ENCODE results near the gene PLEKHF1.
"Not testable (repeated sequence)": the region's sequence is repeated elsewhere in the genome, so short reads cannot be mapped to it uniquely, and the experiment has no call there.

PLEKHF1 gene

GRCh38 chr19:29624489-29625185 lies 40.6 kb upstream of the PLEKHF1 start:
- Histone ChIP-seq H4K20me1 (ENCODE audit: insufficient read depth, low read length) (no peaks in the 10 kb centered on the region), H3K9me2 (replicated peaks; ENCODE audit: insufficient read depth, low read length) (no peaks in the 10 kb centered on the region), H3K79me2 (ENCODE audit: low read length) (no peaks in the 10 kb centered on the region), H3K4me2 (ENCODE audit: low read depth, low read length) (no peak overlapping the region), H3K9me3 (replicated peaks; ENCODE audit: insufficient read depth, low read length) (no peaks in the 10 kb centered on the region), H3K4me1 (ENCODE audit: low read length) (no peaks in the 10 kb centered on the region), H3K9ac (ENCODE audit: low read length) (no peak overlapping the region), H3K4me3 (ENCODE audit: low read length) (no peak overlapping the region), H3K27me3 (replicated peaks; ENCODE audit: insufficient read depth, low read length) (0 out of 2 replicates have a peak, but pooled peaks cover 4% of the 10 kb centered on the region), H2AFZ (ENCODE audit: low read length) (no peak overlapping the region), H3K36me3 (replicated peaks; ENCODE audit: insufficient read depth, low read length) (no peaks in the 10 kb centered on the region), H3F3A (ENCODE audit: insufficient read depth, low read length) (no peaks in the 10 kb centered on the region), H3K27ac (ENCODE audit: low read length) (no peak overlapping the region)
- DNase-seq, result no peak
- TF ChIP-seq EZH2 (optimal IDR thresholded peaks at IDR 0.05; ENCODE audit: low read depth, low read length) (no peak), CTCF (IDR thresholded peaks at IDR 0.05; ENCODE audit: low read length) (no peak), EZH2phosphoT487 (IDR thresholded peaks at IDR 0.05; ENCODE audit: low read length) (no peak)

- H3K4me3 ChIP-seq (ENCODE audit: low read length), result no peak overlapping the region
- TF ChIP-seq EZH2 (optimal IDR thresholded peaks at IDR 0.05; ENCODE audit: low read depth, low read length), result no peak
- TF ChIP-seq EZH2phosphoT487 (IDR thresholded peaks at IDR 0.05; ENCODE audit: low read length), result no peak
- no peak for TF ChIP-seq CTCF (IDR thresholded peaks at IDR 0.05; ENCODE audit: low read length)
- H4K20me1 ChIP-seq (ENCODE audit: insufficient read depth, low read length), result no peaks in the 10 kb centered on the region
Measured at GRCh38 chr19:29625186-29625651, 40.0 kb upstream of the PLEKHF1 start.

GRCh38 chr19:29626386-29626785 lies 38.9 kb upstream of the PLEKHF1 start:
- no peak for TF ChIP-seq EZH2 (optimal IDR thresholded peaks at IDR 0.05; ENCODE audit: low read depth, low read length)
- TF ChIP-seq CTCF (IDR thresholded peaks at IDR 0.05; ENCODE audit: low read length), result no peak
- TF ChIP-seq EZH2phosphoT487 (IDR thresholded peaks at IDR 0.05; ENCODE audit: low read length), result no peak
- no peak overlapping the region for H3K9ac ChIP-seq (ENCODE audit: low read length)
- no peaks in the 10 kb centered on the region for H3K79me2 ChIP-seq (ENCODE audit: low read length)
- no peaks in the 10 kb centered on the region for H3K4me1 ChIP-seq (ENCODE audit: low read length)
- DNase-seq, result no peak
- H3K27me3 ChIP-seq (replicated peaks; ENCODE audit: insufficient read depth, low read length), result no peaks in the 10 kb centered on the region; the same call in 1 of the 2 replicates
- H3K36me3 ChIP-seq (replicated peaks; ENCODE audit: insufficient read depth, low read length), result no peaks in the 10 kb centered on the region
- H3K27ac ChIP-seq (ENCODE audit: low read length), result no peak overlapping the region
- no peaks in the 10 kb centered on the region for H3K9me3 ChIP-seq (replicated peaks; ENCODE audit: insufficient read depth, low read length)
- H3K4me2 ChIP-seq (ENCODE audit: low read depth, low read length), result no peak overlapping the region
- no peak overlapping the region for H2AFZ ChIP-seq (ENCODE audit: low read length)
- H4K20me1 ChIP-seq (ENCODE audit: insufficient read depth, low read length), result no peaks in the 10 kb centered on the region
- H3K9me2 ChIP-seq (replicated peaks; ENCODE audit: insufficient read depth, low read length), result no peaks in the 10 kb centered on the region
- H3K4me3 ChIP-seq (ENCODE audit: low read length), result no peak overlapping the region
- H3F3A ChIP-seq (ENCODE audit: insufficient read depth, low read length), result no peaks in the 10 kb centered on the region

More at GRCh38 chr19:29625186-29625651, 40.0 kb upstream of the PLEKHF1 start:
- Histone ChIP-seq H3K27me3 (replicated peaks; ENCODE audit: insufficient read depth, low read length) (0 out of 2 replicates have a peak, but pooled peaks cover 4% of the 10 kb centered on the region), H3K9ac (ENCODE audit: low read length) (no peak overlapping the region), H3K27ac (ENCODE audit: low read length) (no peak overlapping the region), H3K4me2 (ENCODE audit: low read depth, low read length) (no peak overlapping the region), H3F3A (ENCODE audit: insufficient read depth, low read length) (no peaks in the 10 kb centered on the region), H3K4me1 (ENCODE audit: low read length) (no peaks in the 10 kb centered on the region), H3K79me2 (ENCODE audit: low read length) (no peaks in the 10 kb centered on the region), H2AFZ (ENCODE audit: low read length) (no peak overlapping the region), H3K36me3 (replicated peaks; ENCODE audit: insufficient read depth, low read length) (no peaks in the 10 kb centered on the region), H3K9me2 (replicated peaks; ENCODE audit: insufficient read depth, low read length) (no peaks in the 10 kb centered on the region), H3K9me3 (replicated peaks; ENCODE audit: insufficient read depth, low read length) (no peaks in the 10 kb centered on the region)
- DNase-seq, result no peak

- H3K9ac ChIP-seq (ENCODE audit: low read length); H3K4me2 ChIP-seq (ENCODE audit: low read depth, low read length); H2AFZ ChIP-seq (ENCODE audit: low read length); H4K20me1 ChIP-seq (ENCODE audit: insufficient read depth, low read length); DNase-seq; H3K79me2 ChIP-seq (ENCODE audit: low read length); H3K9me2 ChIP-seq (replicated peaks; ENCODE audit: insufficient read depth, low read length); H3K27me3 ChIP-seq (replicated peaks; ENCODE audit: insufficient read depth, low read length); H3K9me3 ChIP-seq (replicated peaks; ENCODE audit: insufficient read depth, low read length); H3F3A ChIP-seq (ENCODE audit: insufficient read depth, low read length); H3K4me1 ChIP-seq (ENCODE audit: low read length); H3K4me3 ChIP-seq (ENCODE audit: low read length); H3K36me3 ChIP-seq (replicated peaks; ENCODE audit: insufficient read depth, low read length); H3K27ac ChIP-seq (ENCODE audit: low read length): not testable (repeated sequence)
Measured at GRCh38 chr19:29626832-29627231, 38.4 kb upstream of the PLEKHF1 start.
